ENCODE measurements around the gene GNG8. TPM values are rescaled to one million over a fixed set of nuclear protein-coding genes. Genes with fewer than 3 reads are reported as not detected.

Gene GNG8
- total and polyA plus RNA-seq, 2 of the 13 experiments (the other 11 are each of a cell fraction or from before 2014, with no cell fraction given): not detected

DNA sequence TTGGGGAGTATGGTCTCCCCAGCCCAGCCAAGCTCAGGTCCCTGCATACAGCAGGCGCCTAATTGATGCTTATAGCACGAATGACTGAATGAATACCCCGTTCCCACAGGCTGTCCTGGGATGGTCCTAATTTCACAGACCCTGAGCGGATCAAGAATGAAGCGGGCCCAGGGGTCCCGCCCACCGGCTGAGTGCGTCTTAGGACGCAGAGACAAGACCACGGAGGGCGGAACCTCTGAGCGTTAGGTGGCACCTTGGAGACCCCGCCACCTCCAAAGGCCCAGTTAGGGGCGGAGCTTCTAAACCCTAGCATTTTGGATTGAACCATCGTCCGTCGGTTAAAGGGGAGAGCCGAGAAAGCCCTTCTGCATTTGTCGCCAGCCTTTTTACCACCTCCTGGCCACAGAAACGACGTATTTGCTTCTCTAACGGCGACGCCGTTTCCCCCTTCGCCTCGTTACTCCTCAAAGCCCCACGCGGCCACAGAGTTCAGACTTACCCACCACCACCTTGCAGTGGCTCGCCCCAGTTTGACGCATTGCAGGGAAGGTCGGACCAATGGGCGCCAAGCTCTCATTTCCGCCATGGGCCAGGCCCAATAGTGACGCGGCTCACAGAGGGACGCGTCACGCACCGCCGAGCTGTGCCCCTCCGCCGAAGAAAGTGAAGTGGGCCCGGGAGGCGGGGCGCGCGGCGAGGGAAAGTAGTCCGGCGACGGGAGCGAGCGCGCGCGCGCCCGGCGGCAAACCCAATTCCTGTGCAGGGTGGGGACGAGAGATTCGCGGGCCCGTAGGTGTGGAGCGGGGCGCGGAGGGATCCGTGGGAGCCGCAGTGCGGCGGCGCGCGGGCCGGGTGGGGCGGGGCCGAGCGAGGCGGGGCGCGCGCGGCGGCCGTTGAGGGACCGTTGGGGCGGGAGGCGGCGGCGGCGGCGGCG, 35.4 kb downstream of the GNG8 start (continued):
- TF ChIP-seq, protein P1, sequence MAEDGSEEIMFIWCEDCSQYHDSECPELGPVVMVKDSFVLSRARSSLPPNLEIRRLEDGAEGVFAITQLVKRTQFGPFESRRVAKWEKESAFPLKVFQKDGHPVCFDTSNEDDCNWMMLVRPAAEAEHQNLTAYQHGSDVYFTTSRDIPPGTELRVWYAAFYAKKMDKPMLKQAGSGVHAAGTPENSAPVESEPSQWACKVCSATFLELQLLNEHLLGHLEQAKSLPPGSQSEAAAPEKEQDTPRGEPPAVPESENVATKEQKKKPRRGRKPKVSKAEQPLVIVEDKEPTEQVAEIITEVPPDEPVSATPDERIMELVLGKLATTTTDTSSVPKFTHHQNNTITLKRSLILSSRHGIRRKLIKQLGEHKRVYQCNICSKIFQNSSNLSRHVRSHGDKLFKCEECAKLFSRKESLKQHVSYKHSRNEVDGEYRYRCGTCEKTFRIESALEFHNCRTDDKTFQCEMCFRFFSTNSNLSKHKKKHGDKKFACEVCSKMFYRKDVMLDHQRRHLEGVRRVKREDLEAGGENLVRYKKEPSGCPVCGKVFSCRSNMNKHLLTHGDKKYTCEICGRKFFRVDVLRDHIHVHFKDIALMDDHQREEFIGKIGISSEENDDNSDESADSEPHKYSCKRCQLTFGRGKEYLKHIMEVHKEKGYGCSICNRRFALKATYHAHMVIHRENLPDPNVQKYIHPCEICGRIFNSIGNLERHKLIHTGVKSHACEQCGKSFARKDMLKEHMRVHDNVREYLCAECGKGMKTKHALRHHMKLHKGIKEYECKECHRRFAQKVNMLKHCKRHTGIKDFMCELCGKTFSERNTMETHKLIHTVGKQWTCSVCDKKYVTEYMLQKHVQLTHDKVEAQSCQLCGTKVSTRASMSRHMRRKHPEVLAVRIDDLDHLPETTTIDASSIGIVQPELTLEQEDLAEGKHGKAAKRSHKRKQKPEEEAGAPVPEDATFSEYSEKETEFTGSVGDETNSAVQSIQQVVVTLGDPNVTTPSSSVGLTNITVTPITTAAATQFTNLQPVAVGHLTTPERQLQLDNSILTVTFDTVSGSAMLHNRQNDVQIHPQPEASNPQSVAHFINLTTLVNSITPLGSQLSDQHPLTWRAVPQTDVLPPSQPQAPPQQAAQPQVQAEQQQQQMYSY (CRISPR knock-in tag; IDR thresholded peaks at IDR 0.05): no peak; the same call in 1 of the 2 replicates
- TF ChIP-seq ESRRA (CRISPR knock-in tag; IDR thresholded peaks at IDR 0.05; ENCODE audit: low read depth) (no peak; the same call in 1 of the 2 replicates), RFX3 (CRISPR knock-in tag; IDR thresholded peaks at IDR 0.05) (peak; percentile 23; the same call in 1 of the 2 replicates), KLF6 (CRISPR knock-in tag; IDR thresholded peaks at IDR 0.05) (peak; percentile 89; the same call in 1 of the 2 replicates), AHR (CRISPR knock-in tag; IDR thresholded peaks at IDR 0.05) (peak; percentile 44; the same call in 1 of the 2 replicates), ZFAT (CRISPR knock-in tag; conservative IDR thresholded peaks at IDR 0.05) (no peak), ZMYM4 (CRISPR knock-in tag; IDR thresholded peaks at IDR 0.05) (peak; percentile 97), HOXA3 (CRISPR knock-in tag; IDR thresholded peaks at IDR 0.05) (peak; percentile 88), CHD4 (IDR thresholded peaks at IDR 0.05; ENCODE audit: borderline replicate concordance, low read length) (peak; percentile 90), GFI1 (CRISPR knock-in tag; IDR thresholded peaks at IDR 0.05; ENCODE audit: borderline replicate concordance) (peak; percentile 72; the same call in 1 of the 2 replicates), ZNF30 (CRISPR knock-in tag; IDR thresholded peaks at IDR 0.05) (no peak), SP1 (IDR thresholded peaks at IDR 0.05) (no peak), SP1 (CRISPR knock-in tag; IDR thresholded peaks at IDR 0.05) (peak; percentile 97)
- TF ChIP-seq, protein P2, sequence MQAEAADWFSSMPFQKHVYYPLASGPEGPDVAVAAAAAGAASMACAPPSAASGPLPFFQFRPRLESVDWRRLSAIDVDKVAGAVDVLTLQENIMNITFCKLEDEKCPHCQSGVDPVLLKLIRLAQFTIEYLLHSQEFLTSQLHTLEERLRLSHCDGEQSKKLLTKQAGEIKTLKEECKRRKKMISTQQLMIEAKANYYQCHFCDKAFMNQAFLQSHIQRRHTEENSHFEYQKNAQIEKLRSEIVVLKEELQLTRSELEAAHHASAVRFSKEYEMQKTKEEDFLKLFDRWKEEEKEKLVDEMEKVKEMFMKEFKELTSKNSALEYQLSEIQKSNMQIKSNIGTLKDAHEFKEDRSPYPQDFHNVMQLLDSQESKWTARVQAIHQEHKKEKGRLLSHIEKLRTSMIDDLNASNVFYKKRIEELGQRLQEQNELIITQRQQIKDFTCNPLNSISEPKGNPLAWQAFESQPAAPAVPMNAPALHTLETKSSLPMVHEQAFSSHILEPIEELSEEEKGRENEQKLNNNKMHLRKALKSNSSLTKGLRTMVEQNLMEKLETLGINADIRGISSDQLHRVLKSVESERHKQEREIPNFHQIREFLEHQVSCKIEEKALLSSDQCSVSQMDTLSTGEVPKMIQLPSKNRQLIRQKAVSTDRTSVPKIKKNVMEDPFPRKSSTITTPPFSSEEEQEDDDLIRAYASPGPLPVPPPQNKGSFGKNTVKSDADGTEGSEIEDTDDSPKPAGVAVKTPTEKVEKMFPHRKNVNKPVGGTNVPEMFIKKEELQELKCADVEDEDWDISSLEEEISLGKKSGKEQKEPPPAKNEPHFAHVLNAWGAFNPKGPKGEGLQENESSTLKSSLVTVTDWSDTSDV (CRISPR knock-in tag; IDR thresholded peaks at IDR 0.05): no peak; the same call in 1 of the 2 replicates
- TF ChIP-seq, protein P3, sequence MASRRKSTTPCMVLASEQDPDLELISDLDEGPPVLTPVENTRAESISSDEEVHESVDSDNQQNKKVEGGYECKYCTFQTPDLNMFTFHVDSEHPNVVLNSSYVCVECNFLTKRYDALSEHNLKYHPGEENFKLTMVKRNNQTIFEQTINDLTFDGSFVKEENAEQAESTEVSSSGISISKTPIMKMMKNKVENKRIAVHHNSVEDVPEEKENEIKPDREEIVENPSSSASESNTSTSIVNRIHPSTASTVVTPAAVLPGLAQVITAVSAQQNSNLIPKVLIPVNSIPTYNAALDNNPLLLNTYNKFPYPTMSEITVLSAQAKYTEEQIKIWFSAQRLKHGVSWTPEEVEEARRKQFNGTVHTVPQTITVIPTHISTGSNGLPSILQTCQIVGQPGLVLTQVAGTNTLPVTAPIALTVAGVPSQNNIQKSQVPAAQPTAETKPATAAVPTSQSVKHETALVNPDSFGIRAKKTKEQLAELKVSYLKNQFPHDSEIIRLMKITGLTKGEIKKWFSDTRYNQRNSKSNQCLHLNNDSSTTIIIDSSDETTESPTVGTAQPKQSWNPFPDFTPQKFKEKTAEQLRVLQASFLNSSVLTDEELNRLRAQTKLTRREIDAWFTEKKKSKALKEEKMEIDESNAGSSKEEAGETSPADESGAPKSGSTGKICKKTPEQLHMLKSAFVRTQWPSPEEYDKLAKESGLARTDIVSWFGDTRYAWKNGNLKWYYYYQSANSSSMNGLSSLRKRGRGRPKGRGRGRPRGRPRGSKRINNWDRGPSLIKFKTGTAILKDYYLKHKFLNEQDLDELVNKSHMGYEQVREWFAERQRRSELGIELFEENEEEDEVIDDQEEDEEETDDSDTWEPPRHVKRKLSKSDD (CRISPR knock-in tag; IDR thresholded peaks at IDR 0.05; ENCODE audit: low read depth): peak; percentile 71; the same call in 1 of the 2 replicates
- TF ChIP-seq, protein P4, sequence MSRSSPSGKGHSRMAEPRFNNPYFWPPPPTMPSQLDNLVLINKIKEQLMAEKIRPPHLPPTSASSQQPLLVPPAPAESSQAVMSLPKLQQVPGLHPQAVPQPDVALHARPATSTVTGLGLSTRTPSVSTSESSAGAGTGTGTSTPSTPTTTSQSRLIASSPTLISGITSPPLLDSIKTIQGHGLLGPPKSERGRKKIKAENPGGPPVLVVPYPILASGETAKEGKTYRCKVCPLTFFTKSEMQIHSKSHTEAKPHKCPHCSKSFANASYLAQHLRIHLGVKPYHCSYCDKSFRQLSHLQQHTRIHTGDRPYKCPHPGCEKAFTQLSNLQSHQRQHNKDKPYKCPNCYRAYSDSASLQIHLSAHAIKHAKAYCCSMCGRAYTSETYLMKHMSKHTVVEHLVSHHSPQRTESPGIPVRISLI (CRISPR knock-in tag; IDR thresholded peaks at IDR 0.05; ENCODE audit: borderline replicate concordance): no peak
- TF ChIP-seq, protein P5, sequence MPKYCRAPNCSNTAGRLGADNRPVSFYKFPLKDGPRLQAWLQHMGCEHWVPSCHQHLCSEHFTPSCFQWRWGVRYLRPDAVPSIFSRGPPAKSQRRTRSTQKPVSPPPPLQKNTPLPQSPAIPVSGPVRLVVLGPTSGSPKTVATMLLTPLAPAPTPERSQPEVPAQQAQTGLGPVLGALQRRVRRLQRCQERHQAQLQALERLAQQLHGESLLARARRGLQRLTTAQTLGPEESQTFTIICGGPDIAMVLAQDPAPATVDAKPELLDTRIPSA (CRISPR knock-in tag; IDR thresholded peaks at IDR 0.05; ENCODE audit: borderline replicate concordance): no peak
